Astrocyte of the cerebellum (primary cell): ENCODE measurements around the gene PRG2.
A peak's percentile ranks its signal among the peaks of the same experiment; 100 is the strongest.
"Not testable (repeated sequence)": the region's sequence is repeated elsewhere in the genome, so short reads cannot be mapped to it uniquely, and the experiment has no call there.

ENCODE experiments used
- DNase-seq: peaks from one replicate; pipeline ENCODE4 v3.0.0-alpha.2; 2011; ENCODE audit warnings: low read depth
- H3K4me3 ChIP-seq: 2 replicates; pipeline ENCODE4 v1.5.1; 2011; ENCODE audit warnings: mild to moderate bottlenecking, low read depth, low read length, moderate library complexity
- CTCF ChIP-seq: IDR thresholded peaks from 2 replicates; pipeline ENCODE4 v1.5.1; 2012; ENCODE audit warnings: low read length, low read depth, moderate library complexity, mild to moderate bottlenecking; ENCODE audit errors: missing control alignments
- in situ Hi-C: cut with HindIII; loops from 2 replicates; pipeline ENCODE4 v1.10.0; 2017; ENCODE audit warnings: low sequenced_read_pairs

PRG2 gene

GRCh38 chr11:57343825-57344224, 46.6 kb downstream of the PRG2 start:
- no peak overlapping the region for H3K4me3 ChIP-seq
- no peak for TF ChIP-seq CTCF
- in situ Hi-C loops, result no loop called here
- no peak for DNase-seq

GRCh38 chr11:57342702-57343101, 47.7 kb downstream of the PRG2 start:
- no peak for DNase-seq
- no peak for TF ChIP-seq CTCF
- in situ Hi-C loops, result no loop called here
- no peak overlapping the region for H3K4me3 ChIP-seq

GRCh38 chr11:57341250-57341808, 49.1 kb downstream of the PRG2 start:
- TF ChIP-seq CTCF, result no peak
- no peak overlapping the region for H3K4me3 ChIP-seq
- DNase-seq, result no peak
- in situ Hi-C loops, result no loop called here

GRCh38 chr11:57340039-57340615, 50.3 kb downstream of the PRG2 start:
- DNase-seq, result no peak
- peak; percentile 33 for TF ChIP-seq CTCF
- in situ Hi-C loops, result no loop called here
- H3K4me3 ChIP-seq, result no peak overlapping the region

GRCh38 chr11:57339328-57339727, 51.1 kb downstream of the PRG2 start:
- no peak overlapping the region for H3K4me3 ChIP-seq
- DNase-seq, result no peak
- in situ Hi-C loops, result no loop called here
- no peak for TF ChIP-seq CTCF

- no peak within 1 kb of the TSS for H3K4me3 ChIP-seq
- no peak for TF ChIP-seq CTCF
- DNase-seq, result no peak
- in situ Hi-C loops, result no loop called here
These were observed 52.3 kb downstream of the PRG2 start, which contains the start of gene P2RX3 for GRCh38 chr11:57338142-57338541. TSS of gene P2RX3 (plus strand) at chr11:57338352. CDS start at chr11:57338551, 199 bp downstream.

- H3K4me3 ChIP-seq, DNase-seq, in situ Hi-C loops: not testable (repeated sequence)
These were observed 53.6 kb downstream of the PRG2 start for GRCh38 chr11:57336856-57337255.
